Mononuclear cell (primary cell): Measurements from ENCODE around the gene SEMA5A. TPM values are rescaled to one million over a fixed set of nuclear protein-coding genes. Genes with fewer than 3 reads are reported as not detected.

Source experiments
- H3K27me3 ChIP-seq: 2 replicates; pipeline ENCODE4 v1.6.0; 2011; ENCODE audit warnings: low read length, control low read depth; ENCODE audit not compliant: insufficient read depth
- H3K4me1 ChIP-seq: 2 replicates; pipeline ENCODE4 v1.5.1; 2011; ENCODE audit warnings: mild to moderate bottlenecking, low read length, control low read depth; ENCODE audit not compliant: insufficient read depth
- H3K4me3 ChIP-seq: 2 replicates; pipeline ENCODE4 v1.5.1; 2011; ENCODE audit warnings: mild to moderate bottlenecking, low read length, moderate library complexity
- H3K9me3 ChIP-seq: 2 replicates; pipeline ENCODE4 v1.5.1; 2011; ENCODE audit warnings: low read depth, mild to moderate bottlenecking, control low read depth, low read length
- total RNA-seq: library from RNA; depleted of rRNA; stranded (reverse); fragments of >200 nt; gene quantifications from one replicate; pipeline ENCODE4 v1.2.3, GENCODE V29; 2012

Gene SEMA5A
- total RNA-seq, 1 donor = 0.84 TPM

DNA sequence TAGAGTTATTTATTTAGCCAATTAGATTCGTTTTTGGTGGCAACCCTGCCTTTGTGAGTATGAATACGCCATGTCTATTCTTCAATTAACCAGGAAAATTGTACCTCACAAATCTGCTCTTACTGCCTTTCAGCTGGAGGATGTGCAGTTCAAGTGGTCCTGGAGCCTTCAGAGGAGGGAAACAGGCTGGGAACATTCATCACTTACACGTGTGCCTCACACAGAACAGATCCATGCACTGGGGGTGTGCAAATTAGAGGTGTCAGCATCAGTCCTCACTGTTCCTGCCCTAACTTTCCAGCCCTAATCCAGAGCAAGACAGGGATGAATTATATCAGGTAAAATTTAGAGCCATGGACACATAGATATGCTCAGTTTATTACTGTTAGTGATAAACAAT lies 65.4 kb downstream of the SEMA5A start:
- Histone ChIP-seq H3K4me3 (no peak overlapping the region), H3K27me3 (no peaks in the 10 kb centered on the region), H3K4me1 (no peaks in the 10 kb centered on the region), H3K9me3 (no peaks in the 10 kb centered on the region)

DNA sequence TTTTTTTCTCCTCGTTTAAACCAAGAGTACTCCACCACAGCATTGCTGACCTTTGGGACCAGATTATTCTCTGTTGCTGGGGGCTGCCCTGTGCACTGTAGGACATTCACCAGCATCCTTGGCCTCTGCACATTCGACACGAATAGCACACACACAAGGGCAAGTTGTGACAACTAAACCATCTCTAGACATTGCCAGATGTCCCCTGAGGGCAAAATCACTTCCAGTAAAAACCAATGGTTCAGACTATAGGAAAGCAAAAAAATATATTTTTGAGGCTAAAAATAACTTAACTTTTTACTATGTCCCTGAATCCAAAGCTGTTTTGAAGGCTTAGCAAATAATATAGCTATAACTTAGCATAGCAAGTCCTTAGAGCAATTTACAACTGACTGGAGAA lies 65.9 kb downstream of the SEMA5A start:
- H3K27me3 ChIP-seq = no peaks in the 10 kb centered on the region
- no peaks in the 10 kb centered on the region for H3K9me3 ChIP-seq
- H3K4me1 ChIP-seq = no peaks in the 10 kb centered on the region
- no peak overlapping the region for H3K4me3 ChIP-seq

DNA sequence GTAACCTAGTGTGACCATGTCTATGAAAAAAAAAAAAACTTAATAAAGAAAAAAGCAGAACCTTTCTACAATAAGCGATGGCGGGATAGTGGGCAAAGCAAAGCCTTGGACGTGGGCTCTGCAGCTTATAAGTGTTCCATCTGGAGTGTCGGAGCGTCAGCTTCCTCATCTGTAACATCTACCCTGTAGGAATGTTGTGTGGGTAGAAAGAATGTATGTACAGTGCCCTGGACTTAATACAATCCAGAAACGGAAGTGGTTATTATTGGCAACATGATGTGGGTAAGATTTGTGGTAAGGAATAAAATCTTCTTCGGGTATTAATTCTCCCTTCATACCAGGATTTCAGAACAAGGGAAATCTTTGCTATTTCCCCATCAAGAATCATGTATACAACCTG lies 66.5 kb downstream of the SEMA5A start:
- Histone ChIP-seq H3K4me3 (no peak overlapping the region), H3K9me3 (no peaks in the 10 kb centered on the region), H3K4me1 (no peaks in the 10 kb centered on the region), H3K27me3 (no peaks in the 10 kb centered on the region)

DNA sequence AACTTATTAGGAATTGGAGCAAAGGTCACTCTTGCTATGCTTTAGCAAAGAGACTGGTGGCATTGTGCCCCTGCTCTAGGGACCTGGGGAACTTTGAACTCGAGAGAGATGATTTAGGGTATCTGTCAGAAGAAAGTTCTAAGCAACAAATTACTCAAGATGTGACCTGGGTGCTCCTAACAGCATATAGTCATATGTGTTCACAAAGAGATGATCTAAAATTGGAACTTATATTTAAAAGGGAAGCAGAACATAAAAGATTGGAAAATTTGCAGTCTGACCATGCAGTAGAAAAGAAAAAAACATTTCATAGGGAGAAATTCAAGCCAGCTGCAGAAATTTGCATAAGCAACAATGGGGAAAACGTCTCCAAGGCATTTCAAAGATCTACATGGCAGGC lies 68.3 kb downstream of the SEMA5A start:
- Histone ChIP-seq H3K9me3 (no peaks in the 10 kb centered on the region), H3K27me3 (no peaks in the 10 kb centered on the region), H3K4me3 (no peak overlapping the region), H3K4me1 (no peaks in the 10 kb centered on the region)

DNA sequence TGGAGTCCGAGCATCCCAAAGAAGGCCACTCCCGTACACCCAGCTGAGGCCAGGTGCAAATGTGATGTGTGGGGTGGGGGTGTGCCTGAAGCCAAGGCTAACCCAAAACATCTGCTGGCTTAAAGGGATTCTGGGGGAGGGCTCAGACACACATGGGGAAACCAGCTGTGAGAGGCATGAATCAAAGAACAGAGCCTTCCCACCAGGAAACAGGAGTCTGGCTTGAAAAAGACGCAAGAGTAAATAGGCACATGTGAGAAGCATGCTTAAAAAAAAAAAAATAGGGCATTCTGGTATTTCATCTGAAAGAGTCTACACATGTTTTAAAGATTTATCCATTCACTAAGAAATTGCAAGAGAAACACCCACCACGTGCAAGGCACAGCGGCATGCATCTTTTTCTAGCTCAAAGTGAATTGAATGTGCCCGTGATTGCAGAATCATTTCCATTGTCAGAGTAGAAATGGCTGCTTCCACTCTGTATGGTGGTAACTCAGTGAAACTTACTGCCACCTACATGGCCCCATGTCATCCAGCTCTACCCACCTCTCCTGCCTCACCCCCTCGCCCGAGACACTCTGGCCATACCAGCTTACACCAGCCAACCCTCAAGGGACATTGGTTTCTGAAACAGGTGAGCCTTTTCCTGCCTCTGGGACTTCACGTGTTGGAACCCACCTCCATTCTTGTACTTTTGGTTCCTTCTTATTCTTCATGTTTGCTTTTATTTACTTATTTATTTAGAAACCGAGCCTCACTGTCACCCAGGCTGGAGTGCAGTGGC lies 71.5 kb downstream of the SEMA5A start:
- no peak overlapping the region for H3K4me3 ChIP-seq
- no peaks in the 10 kb centered on the region for H3K4me1 ChIP-seq
- no peaks in the 10 kb centered on the region for H3K9me3 ChIP-seq
- H3K27me3 ChIP-seq = no peaks in the 10 kb centered on the region

DNA sequence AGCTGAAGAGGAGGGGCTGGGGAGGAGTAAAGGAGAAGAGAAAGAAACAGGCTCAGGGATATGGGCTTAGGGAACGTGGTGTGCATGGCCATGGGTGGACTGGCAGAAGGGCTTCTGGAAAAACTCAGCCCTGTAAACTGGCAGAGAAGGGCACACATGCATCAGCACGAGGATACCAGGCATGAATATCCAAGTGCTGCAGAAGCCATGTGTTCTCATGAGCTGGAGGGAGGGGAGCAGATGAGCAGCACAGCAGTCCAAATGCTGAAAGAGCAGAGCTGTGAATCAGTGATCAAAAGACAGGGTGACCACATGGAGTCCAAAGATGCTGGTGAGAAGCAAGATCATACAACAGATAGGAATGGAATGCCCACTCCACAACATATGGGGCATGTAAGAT lies 72.3 kb downstream of the SEMA5A start:
- no peaks in the 10 kb centered on the region for H3K27me3 ChIP-seq
- no peak overlapping the region for H3K4me3 ChIP-seq

DNA sequence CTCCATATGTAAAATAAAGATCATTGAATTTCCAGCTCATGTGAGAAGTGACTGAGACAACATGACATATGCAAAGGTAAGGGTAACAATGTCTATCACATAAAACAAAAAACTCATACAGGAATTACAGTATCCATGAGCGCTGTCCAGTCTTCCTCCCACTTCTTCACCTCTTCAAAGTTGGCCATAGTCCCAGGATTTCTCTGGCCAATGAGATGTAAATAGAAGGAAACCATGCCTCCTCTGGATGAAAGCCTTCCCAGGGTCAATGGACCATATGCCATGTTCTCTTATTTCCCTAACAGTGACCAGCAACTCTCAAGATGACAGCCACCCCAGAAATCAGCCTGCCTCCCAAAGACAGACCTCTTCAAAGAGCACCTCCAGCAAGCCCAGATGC lies 75.5 kb downstream of the SEMA5A start:
- H3K4me3 ChIP-seq = no peak overlapping the region
- no peaks in the 10 kb centered on the region for H3K9me3 ChIP-seq
- no peaks in the 10 kb centered on the region for H3K27me3 ChIP-seq
- no peaks in the 10 kb centered on the region for H3K4me1 ChIP-seq

More for the DNA sequence above, 72.3 kb downstream of the SEMA5A start:
- Histone ChIP-seq H3K4me1 (no peaks in the 10 kb centered on the region), H3K9me3 (no peaks in the 10 kb centered on the region)

DNA sequence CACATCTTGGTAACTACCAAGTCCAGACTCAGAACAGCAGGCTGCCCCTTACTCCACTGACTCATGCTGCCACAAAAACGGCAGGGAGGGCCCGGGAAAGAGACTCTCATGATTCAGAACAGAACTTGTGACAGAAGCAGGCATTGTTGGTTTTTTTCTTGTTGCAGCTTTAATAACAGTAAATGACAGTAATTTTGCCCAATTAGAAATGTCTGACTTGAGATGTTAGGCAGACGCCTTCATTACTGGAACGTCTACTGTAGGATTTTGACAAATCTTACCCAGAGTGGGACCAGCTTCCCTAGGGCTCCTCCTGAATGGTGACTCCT lies 77.9 kb downstream of the SEMA5A start:
- no peaks in the 10 kb centered on the region for H3K9me3 ChIP-seq
- no peak overlapping the region for H3K4me3 ChIP-seq
- H3K4me1 ChIP-seq = no peaks in the 10 kb centered on the region
- no peaks in the 10 kb centered on the region for H3K27me3 ChIP-seq

DNA sequence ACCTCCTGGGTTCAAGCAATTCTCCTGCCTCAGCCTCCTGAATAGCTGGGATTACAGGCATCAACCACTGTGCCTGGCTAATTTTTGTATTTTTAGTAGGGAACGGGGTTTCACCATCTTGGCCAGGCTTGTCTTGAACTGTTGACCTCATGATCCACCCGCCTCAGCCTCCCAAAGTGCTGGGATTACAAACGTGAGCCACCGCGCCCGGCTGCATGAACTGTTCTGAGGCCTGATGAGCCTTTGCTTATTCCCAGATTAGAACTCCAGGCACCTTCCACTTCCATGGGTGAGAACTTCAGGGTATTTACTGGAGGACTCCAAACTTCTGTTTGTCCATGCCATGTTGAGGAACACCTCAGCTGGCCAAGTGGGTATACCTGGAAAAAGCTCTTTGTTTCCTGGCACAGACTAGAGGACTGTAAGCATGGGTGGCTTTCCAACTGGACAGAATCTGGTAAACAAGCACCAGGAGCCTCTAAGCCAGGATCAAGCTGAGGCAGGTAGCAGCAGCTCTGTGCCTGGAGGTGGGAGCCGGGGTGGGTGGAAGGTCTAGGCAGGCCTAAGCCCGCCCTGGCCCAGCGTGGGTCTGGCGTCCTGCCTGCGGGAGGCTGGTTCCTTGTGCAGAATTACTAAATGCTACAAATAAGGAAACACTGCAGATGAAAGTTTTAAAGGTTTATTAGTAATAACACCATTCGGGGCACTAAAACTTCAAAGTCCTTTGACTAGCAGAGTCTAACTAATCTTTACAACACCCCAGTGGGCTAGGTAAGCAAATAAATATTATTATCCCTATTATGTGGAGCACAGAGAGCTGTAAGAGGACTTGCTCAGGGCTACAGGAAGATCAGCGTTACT lies 78.4 kb downstream of the SEMA5A start:
- no peaks in the 10 kb centered on the region for H3K9me3 ChIP-seq
- no peak overlapping the region for H3K4me3 ChIP-seq

DNA sequence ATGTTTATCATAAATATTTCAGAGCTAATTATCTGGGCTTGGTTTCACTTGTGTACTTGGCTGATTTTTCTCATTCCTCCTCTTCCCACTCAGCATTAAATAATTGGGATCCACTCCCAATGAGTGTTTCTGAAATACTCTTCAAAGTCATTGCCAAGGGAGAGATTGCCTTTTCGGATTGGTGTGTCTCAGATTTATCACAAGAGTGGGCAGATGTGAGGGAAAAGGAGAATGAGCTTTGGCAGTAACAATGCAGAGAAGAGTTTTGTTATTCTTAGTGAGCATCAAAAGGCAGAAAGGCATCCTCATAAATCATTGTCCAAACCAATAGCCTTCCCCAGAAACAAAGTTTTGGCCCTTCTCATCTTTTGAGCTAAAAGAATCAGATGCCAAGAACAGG lies 79.2 kb downstream of the SEMA5A start:
- H3K4me1 ChIP-seq = no peaks in the 10 kb centered on the region
- H3K9me3 ChIP-seq = no peaks in the 10 kb centered on the region
- no peak overlapping the region for H3K4me3 ChIP-seq
- no peaks in the 10 kb centered on the region for H3K27me3 ChIP-seq

More for the DNA sequence above, 78.4 kb downstream of the SEMA5A start:
- no peaks in the 10 kb centered on the region for H3K4me1 ChIP-seq
- H3K27me3 ChIP-seq = no peaks in the 10 kb centered on the region

DNA sequence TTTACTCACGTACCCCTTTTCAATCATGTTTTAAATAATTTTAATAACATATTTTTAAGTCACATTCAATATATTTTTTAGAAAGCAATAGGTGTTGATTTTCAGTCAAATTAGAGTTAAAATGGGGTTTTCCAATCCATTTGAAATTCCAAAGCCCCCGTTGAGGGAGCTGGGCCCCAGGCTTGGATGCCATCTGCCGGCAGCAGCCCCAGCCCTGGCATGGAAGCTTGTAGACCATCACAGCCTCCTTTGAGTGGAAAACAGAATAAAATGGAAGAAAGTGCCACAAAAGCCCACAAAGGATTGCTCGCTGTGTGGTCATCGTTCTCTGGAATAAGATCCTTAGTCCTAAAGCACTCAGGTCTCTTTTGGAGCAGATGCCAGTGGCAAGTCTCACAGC lies 81.4 kb downstream of the SEMA5A start:
- no peaks in the 10 kb centered on the region for H3K27me3 ChIP-seq
- H3K4me3 ChIP-seq = no peak overlapping the region
- H3K9me3 ChIP-seq = no peaks in the 10 kb centered on the region
- H3K4me1 ChIP-seq = no peaks in the 10 kb centered on the region

DNA sequence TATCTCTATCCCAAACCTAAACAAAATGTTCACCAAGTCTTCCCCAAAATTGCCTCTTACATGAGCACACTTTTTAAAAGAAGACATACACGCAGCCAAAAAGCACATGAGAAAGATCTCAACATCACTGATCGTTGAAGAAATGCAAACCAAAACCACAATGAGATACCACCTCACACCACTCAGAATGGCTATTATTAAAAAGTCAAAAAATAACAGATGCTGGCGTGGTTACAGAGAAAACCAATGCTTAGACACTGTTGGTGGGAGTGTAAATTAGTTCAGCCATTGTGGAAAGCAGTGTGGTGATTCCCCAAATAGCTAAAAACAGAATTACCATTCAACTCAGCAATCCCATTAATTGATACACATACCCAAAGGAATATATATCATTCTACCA lies 83.8 kb downstream of the SEMA5A start:
- Histone ChIP-seq H3K9me3 (no peaks in the 10 kb centered on the region), H3K4me1 (no peaks in the 10 kb centered on the region), H3K27me3 (no peaks in the 10 kb centered on the region), H3K4me3 (no peak overlapping the region)

DNA sequence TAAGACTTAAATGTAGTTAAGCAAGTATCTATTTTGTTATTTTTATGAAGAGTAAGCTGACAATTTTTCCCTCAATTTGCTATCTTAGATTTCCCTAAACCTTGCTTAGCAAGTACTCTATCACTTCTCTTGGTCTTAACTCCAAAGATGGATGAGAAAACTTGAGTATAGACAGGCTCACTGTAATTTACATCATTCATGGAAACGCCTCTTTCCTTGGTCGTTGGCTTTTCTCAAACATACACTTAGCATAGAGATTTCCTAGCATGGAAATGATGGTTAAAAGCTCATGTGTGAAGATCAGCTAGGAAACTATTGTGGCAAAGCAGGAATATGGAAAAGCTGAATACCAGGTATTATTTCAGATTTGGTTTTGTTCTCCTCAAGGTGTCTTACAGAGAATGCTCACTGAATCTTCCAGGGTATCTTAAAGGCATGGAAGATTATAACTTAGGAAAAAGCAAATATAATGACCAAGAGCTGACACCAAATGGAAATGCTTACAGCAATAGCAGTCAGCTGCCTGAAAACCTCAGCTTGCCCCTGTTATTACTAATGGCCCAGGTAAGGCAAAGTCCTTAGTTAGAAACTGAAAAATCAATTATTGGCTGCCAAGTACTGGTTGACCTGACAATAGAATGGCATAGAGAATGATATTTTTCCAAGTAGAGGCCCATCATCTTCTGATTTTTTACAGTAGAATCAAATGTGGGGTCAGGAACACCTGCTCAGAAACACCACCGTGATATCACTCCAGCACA lies 84.8 kb downstream of the SEMA5A start:
- H3K4me1 ChIP-seq = no peaks in the 10 kb centered on the region
- no peaks in the 10 kb centered on the region for H3K9me3 ChIP-seq
- no peak overlapping the region for H3K4me3 ChIP-seq
- no peaks in the 10 kb centered on the region for H3K27me3 ChIP-seq

DNA sequence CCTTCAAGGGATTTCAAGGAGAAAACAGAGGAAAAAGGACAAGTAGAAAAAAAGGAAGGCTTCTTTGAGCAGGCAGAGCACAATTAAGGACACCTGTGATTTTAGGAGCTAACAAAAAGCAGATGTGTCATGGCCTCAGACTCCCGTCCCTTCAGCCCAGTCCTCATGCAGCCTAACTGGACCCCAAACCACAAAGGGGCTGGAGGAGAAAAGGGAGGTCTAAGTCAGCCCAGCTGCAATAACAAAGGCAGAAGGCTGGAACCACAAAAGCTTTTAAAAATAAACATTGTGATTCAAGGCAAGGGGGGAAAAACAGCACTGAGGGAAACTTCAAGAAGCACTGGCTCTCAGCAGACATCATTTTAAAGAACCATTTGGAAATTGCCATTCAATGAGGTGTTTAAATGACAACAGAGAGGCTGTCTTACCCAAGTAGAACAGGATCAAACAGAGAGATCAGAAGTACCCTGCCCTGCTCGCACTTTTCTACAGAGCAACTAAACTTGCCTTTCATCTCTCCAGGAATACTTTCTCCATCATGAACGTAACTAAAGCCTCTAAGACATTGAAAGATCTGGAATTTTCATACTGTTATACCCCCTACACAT lies 89.3 kb downstream of the SEMA5A start:
- Histone ChIP-seq H3K4me3 (no peak overlapping the region), H3K4me1 (no peaks in the 10 kb centered on the region), H3K9me3 (no peaks in the 10 kb centered on the region), H3K27me3 (no peaks in the 10 kb centered on the region)
